ENCODE results near the gene EIF3B.
"Not testable (repeated sequence)": the region's sequence is repeated elsewhere in the genome, so short reads cannot be mapped to it uniquely, and the experiment has no call there.

The EIF3B gene

DNA sequence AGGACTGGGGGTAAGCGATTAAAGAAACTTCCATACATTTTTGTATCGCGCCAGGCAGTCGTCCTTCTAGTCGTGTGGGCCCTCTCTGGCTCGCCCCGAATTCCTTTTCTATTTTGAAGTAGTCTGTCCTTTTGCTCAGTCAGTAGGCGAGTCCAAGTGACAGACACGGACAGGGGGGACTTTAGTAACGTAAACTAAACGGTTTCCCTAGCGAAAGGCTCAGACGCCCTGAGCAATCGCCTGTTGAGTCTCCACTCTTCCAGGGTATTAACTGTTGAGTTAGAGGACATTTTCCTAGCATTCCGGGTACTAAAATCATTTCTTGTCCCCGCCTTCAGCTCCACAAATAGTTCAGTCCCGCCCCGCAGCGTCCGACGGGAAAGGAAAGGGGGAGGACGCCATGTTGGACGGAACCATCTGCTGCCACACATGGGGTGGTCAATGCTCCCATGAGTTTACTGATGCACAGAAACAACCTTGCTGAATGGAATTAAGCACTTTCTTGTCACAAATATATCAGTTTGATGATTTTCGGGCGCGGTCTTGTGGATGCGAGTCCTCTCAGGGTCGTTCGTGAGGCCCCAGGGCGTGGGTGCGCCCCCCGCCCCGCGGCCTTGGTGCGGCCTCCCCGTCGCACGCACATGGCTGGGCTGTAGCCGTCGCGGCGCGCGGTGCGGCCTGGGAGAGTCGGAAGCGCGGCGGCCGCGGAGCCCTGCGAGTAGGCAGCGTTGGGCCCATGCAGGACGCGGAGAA lies at the start of gene EIF3B:
Gene EIF3B (plus strand): TSS at position 642 of the 753 bp plus-strand sequence. CDS start 95 bp downstream, at position 737.
- DNase-seq = peak; percentile 84

DNA sequence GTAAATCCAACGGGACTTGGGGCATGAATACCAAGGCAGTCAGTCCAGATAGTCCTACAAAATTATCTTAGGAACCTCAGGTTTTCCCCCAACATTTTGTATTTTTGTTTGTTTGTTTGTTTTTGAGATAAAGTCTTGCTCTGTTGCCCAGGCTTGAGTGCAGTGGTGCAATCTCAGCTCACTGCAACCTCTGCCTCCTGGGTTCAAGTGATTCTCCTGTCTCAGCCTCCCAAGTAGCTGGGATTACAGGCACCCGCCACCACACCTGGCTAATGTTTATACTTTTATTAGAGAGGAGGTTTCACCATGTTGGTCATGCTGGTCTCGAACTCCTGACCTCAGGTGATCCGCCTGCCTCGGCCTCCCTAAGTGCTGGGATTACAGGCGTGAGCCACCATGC lies 49.4 kb upstream of the EIF3B start:
- DNase-seq = not testable (repeated sequence)

DNA sequence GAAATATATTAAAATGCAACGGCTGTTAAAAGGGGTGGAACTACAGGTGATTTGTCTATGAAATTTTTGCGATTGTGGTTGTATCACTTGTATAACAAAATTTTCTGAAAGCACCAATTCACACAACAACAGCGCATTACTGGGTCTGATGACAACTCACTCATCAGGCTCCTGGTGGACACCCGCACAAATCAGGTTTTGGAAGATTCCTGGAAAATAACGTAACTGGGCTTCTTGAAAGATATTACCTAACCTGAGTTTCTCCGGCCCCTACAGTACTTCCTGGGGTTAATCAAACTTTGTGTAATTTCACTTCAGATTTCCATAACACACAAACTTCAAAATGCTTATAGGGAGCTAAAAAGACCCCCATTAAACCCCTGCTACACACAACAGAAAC lies 47.9 kb upstream of the EIF3B start:
- DNase-seq = no peak

DNA sequence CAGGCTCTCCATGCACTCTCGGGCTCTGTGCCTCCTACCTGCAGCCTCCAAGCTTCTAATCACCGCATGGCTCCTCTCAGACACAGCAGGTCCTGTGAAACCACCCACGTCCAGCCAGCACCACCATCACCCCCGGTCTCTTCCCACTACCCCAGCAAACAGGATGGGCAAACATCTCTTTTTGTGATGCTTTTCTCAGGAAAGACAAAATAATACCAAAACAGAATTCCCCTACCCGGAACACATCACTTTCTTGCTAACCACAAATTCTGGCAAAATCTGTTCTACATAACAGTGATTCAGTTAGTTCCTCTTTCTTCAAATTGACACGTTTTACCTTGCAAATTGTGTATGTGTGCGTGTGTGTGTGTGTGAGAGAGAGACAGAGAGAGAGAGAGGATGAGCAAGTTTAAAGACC lies 46.9 kb upstream of the EIF3B start:
- DNase-seq = no peak

DNA sequence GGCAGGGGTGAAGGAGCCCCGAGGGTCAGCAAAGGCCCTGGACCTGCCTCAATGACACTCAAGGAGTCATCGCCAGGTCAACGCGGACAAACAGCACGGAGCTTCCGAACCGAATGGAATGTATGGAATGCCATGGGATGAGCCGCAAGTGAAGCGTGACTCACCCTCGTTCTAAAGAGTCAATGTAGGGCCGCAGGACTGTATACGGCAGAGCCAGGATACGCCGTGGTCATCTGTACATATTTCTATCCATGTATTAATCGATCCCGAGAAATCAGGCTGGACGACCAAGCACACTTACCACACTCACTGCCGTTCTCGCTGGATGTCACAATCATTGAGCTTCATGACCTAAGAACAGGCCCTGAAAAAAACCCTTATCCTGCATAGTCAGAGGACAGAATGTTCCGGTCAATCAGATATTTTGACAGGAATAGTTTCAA lies 44.7 kb upstream of the EIF3B start:
- no peak for DNase-seq

DNA sequence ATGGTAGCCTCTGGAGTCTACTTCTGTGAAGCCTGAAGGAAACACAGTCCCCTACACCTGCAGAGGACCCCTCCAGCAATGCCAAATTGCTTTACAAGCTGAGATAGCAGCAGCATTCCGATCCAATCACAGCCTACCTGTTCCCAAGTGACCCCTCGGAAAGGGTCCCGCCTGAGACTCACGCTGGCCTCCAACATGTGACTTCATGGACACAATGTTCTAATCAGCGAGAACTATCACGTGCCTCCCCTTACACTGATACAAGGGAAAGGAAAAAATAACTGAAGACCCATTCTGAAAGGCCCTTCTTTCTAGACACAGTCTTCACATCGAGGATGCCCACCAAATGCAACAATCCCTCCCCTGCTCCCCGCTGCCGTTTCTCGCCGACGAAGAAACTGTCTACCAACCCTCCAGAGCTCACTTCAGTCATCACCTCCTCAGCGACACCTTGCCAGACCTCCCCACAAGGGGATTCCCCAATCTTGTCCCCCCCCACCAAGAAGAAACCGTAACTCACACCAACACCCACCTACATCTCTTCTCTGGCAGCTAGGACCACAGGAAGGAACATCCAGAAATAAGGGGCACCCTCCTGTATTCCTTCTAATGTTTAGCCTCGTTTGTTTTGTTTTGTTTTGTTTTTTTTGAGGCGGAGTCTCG lies 42.2 kb upstream of the EIF3B start:
- DNase-seq = no peak

DNA sequence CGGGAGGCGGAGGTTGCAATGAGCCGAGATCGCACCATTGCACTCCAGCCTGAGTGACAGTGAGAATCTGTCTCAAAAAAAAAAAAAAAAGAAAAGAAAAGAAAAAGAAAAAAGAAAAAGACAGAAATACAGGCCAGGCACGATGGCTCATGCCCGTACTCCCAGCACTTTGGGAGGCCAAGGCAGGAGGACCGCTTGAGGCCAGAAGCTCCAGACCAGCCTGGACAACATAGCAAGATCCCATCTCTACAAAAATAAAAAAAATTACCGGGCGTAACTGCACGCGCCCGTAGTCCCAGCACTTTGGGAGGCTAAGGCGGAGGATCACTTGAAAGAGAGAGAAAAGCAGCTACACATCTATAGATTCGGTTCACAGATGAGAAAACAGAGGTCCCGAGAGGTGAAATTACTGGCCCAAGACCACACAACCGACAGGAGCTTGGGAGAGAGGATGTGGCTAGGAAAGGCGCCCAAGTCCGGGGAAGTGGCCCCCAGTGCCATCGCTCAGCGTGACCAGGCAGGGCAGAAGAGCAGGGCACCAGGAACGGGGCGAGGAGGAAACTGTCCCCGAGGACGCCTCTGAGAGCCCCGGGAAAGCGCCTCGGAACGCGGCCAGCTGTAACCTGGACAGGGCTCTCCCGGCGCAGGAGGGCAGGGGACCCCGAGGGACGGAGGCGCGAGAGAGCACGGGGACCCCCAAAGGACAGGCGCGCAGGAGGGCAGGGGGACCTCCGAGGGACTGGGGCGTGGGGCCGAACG lies 41.0 kb upstream of the EIF3B start:
- DNase-seq = no peak

DNA sequence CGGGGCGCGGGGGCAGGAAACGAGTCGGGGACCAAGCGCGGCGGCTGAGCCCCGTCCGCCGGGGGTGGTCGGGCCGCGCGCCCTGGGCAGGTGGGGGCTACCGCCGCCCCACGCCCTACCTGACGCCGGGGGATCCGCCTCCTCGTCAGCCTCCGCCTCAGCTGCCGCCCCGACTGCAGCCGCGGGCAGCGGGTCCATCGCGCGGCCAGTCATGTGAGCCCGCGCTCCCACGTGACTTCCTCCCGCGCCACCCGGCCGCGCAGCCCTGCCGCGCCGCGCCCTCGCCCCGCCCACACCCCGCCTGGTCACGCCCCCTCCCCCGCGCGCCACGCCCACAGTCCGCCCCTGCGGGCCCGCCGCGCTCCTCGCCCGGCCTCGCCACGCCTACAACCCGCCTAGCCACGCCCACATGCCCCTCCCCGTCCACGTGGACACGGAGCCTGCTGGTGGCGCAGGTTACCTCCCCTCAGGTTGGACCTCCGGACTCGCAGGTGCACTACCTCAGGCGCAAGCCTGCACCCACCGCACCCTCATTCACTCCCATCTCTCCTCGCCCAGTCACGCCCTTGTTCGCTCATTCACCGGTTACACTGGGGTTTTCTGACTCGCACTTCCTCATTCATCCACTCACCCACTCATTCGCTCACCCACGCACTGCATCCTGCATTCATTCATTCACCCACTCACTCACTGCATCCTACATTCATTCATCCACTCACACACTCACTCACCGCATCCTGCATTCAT lies 40.2 kb upstream of the EIF3B start, which contains the start of gene SNX8:
Gene SNX8 (minus strand): TSS at position 233 of the 747 bp plus-strand sequence. CDS start 20 bp downstream, at position 213.
- DNase-seq = peak; percentile 95

DNA sequence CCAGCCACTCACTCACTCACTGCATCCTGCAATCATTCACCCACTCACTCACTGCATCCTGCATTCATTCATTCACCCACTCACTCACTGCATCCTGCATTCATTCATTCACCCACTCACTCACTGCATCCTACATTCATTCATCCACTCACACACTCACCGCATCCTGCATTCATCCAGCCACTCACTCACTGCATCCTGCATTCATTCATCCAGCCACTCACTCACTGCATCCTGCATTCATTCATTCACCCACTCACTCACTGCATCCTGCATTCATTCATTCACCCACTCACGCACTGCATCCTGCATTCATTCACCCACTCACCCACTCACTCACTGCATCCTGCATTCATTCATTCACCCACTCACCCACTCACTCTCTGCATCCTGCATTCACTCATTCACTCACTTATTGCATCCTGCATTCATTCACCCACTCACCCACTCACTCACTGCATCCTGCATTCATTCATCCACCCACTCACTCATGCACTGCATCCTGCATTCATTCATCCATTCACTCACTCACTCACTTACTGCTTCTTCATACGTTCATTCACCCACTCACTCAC lies 39.6 kb upstream of the EIF3B start:
- not testable (repeated sequence) for DNase-seq

DNA sequence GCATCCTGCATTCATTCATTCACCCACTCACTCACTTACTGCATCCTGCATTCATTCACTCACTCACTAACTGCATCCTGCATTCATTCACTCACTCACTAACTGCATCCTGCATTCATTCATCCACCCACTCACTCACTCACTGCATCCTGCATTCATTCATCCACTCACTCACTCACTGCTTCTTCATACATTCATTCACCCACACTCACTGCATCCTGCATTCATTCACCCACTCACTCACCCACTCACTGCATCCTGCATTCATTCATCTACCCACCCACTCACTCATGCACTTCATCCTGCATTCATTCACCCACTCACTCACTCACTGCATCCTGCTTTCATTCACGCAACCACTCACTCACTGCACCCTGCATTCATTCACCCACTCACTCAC lies 38.8 kb upstream of the EIF3B start:
- DNase-seq = no peak

DNA sequence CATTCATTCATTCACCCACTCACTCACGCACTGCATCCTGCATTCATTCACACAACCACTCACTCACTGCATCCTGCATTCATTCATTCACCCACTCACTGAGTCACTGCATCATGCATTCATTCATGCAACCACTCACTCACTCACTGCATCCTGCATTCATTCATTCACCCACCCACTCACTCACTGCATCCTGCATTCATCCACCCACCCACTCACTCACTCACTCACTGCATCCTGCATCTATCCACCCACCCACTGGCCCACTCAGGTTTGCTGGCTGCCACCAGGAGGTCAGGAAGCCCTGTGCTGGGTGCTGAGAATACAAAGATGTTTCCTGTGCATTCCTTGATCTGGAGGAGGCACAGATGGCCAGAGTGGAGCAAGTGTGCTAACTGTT lies 38.0 kb upstream of the EIF3B start:
- DNase-seq = no peak

DNA sequence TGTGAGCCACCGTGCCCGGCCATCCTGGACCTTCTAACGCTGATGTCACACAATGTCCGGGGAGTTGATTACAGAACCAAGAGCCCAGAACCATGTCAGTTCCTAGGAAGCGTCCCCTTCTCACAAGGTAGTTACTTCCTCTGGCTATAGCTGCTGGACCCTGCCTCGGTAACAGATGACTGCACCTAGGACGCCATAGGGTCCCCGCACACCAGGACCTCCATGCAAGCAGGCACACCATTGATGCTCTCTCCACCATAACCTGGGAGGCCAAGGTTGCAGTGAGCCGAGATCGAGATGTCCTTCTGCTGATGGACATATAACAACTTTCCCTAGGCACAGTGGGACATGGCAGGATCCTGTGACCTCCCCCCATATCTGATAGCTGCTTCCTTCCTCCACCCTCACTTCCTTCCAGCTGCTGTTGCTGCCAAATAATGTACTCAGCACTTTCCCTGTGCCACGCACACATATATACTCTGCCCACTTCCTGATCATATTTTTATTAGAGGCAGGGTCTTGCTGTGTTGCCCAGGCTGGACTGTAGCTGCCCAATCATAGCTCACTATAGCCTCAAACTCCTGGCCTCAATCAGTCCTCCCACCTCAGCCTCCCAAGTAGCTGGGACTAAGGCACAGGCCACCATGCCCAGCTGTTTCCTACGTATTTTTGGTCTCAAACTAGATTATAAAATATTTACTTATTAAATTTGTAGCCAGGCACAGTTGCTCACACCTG lies 36.9 kb upstream of the EIF3B start:
- no peak for DNase-seq

DNA sequence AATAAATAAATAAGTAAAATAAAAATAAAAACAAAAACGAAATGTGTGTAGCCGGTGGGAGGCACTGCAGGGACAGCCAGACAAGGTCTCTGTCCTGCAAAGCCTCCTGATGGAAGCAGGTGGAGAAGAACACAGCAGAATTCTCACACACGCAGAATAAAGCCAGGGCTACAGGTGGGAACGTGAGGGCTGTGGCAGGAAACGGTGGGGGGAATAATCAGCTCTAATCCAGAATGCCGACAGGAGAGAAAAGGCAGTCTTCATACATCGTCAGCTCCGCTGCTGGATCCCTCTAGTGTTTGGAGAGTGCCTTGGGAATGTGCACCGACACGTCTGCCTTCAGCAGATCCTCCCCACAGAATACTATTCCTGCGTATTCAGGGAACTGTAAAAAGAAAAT lies 33.6 kb upstream of the EIF3B start:
- DNase-seq = no peak

DNA sequence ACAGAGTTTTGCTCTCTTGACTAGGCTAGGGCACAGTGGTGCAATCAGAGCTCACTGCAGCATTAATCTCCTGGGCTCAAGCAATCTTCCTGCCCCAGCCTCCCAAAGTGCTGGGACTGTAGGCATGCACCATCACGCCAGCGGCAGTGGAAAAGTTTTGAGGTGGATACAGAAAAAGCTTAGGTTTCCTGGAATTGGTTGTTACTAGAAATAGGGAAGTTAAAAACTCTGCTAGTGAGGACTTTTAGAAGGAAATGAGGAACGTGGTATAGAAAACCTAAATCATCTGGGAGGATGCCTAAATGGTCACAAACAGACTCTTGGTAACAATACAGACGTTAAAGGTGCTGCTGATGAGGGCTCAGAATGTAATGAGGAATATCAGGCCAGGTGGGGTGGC lies 29.5 kb upstream of the EIF3B start:
- DNase-seq = no peak

DNA sequence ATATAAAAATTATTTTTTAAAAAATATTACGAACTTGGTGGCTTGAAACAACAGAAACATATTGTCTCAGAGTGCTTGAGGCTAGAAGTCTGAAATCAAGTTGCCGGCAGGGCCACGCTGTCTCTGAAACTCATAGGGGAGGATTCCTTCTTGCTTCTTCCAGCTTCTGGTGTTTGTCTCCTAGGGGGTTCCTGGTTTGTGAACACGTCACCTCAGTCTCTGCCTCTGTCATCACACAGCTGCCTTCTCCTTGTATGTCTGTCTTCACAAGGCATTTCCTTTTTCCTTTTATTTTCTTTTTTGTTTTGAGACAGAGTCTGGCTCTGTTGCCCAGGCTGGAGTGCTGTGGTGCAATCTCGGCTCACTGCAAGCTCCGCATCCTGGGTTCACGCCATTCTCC lies 27.7 kb upstream of the EIF3B start:
- no peak for DNase-seq

DNA sequence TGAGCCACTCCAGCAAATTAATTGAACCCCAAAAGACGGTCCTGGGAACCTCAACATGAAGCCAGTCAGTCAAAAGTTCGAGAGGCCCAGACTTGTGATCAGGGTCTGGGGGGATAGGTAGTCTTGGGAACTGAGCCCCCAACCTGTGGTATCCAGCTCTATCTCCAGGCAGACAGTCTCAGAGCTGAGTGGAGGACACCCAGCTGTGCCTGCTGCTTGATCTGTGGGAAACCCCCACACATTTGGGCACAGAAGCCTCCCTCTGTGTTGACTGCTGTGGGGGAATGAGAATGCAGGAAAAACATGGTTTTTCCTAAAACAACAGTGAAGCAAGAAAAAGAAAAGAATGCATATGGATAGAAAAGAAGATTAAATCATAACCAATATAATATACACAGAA lies 24.1 kb upstream of the EIF3B start:
- DNase-seq = no peak

DNA sequence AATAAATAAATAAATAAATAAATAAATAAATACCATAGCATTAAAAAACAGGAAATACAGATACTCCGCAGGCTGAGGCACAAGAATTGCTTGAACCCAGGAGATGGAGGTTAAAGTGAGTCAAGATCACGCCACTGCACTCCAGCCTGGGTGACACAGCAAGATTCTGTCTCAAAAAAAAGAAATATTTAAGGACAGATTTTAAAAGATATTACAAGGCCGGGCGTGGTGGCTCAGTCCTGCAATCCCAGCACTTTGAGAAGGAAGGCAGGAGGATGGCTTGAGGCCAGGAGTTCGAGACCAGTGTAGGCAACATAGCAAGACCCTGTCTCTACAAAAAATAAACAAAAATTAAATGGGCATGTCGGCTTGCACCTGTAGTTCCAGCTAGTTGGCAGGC lies 22.9 kb upstream of the EIF3B start:
- no peak for DNase-seq

DNA sequence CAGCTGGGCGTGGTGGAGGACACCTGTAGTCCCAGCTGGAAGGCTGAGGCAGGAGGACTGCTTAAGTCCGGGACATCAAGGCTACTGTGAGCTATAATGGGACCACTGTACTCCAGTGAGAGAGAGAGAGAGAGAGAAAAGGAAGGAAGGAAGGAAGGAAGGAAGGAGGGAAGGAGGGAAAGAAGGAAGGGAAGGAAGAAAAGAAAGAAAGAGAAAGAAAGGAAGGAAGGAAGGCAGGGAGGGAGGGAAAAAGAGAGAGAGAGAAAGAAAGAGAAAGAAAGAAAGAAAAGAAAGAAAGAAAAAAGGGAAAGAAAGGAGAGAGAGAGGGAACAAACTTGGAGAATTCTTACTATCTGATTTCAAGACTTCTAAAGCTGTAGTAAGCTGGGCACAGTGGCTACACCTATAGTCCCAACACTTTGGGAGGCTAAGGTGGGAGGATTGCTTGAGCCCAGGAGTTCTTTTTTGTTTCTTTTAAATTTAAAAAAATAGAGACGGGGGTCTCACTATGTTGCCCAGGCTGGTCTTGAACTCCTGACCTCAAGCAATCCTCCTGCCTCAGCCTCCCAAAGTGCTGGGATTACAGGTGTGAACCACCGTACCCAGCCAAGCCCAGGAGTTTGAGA lies 21.9 kb upstream of the EIF3B start:
- DNase-seq = not testable (repeated sequence)

DNA sequence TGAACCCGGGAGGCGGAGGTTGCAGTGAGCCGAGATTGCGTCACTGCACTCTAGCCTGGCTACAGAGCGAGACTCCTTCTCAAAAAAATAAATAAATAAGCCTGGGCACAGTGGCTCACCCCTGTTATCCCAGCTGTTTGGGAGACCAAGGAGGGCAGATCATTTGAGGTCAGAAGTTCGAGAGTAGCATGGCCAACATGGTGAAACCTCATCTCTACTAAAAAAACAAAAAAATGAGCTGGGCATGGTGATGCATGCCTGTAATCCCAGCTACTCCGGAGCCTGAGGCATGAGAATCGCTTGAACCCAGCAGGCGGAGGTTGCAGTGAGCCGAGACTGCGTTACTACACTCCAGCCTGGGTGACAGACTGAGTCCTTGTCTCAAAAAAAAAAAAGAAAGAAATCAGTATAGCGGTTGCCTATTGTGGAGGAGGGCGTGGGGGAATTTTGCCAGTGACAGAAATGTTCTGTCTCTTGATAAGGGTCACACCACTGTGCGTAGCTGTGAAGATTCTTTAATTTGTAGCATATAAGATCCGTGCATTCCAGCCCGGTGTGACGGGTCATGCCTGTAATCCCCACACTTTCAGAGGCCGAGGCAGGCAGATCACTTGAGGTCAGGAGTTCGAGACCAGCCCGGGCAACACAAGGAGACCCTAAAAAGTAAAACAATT lies 17.9 kb upstream of the EIF3B start:
- DNase-seq = no peak

DNA sequence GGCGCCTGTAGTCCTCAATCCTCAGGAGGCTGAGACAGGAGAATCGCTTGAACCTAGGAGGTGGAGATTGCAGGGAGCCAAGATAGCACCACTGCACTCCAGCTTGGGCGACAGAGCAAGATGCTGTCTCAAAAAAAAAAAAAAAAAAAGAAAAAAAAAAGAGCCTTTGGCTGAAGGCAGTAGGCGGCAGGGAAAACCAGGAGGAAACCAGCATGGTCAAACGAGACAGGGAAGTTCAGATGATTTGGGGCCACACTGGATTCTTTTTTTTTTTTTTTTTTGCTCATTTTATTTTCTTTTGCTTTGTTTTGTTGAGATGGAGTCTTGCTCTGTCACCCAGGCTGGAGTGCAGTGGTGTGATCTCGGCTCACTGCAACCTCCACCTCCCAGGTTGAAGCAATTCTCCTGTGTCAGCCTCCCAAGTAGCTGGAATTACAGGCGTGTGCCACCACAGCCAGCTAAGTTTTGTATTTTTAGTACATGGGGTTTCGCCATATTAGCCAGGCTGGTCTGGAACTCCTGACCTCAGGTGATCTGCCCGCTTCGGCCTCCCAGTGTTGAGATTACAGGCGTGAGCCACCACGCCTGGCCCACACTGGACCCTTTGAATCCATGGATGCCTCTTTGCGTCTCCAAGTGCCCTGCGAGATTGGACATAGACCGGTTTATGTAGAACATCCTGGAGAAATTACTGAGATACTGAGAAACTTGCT lies 7.1 kb upstream of the EIF3B start:
- DNase-seq = not testable (repeated sequence)

Data from activated CD4-positive, alpha-beta T cell treated with anti-CD3 and anti-CD28 coated beads for 1 hour (primary cell).